Measurements from ENCODE around the gene CDK14. TPM values are rescaled to one million over a fixed set of nuclear protein-coding genes. Genes with fewer than 3 reads are reported as not detected.

Gene CDK14
- total and polyA plus RNA-seq, 2 of the 8 experiments (the other 6 are each of a cell fraction or from before 2014, with no cell fraction given), result 5.5 to 47.3 TPM

DNA sequence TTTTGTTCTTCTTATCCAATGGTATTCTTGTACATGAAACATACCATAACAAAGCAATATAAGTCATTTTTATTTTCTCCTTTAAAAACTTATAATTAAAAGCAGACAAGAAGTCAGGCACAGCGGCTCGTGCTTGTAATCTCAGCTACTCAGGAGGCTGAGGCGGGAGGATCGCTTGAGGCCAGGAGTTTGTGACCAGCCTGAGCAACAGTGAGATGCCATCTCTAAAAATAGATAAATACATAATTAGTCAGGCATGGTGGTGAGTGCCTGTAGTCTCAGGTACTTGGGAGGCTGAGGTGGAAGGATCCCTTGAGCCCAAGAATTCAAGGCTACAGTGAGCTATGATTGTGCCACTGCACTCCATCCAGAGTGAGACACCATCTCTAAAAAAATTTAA lies 473.0 kb downstream of the CDK14 start (continued):
- TF ChIP-seq, protein P1, sequence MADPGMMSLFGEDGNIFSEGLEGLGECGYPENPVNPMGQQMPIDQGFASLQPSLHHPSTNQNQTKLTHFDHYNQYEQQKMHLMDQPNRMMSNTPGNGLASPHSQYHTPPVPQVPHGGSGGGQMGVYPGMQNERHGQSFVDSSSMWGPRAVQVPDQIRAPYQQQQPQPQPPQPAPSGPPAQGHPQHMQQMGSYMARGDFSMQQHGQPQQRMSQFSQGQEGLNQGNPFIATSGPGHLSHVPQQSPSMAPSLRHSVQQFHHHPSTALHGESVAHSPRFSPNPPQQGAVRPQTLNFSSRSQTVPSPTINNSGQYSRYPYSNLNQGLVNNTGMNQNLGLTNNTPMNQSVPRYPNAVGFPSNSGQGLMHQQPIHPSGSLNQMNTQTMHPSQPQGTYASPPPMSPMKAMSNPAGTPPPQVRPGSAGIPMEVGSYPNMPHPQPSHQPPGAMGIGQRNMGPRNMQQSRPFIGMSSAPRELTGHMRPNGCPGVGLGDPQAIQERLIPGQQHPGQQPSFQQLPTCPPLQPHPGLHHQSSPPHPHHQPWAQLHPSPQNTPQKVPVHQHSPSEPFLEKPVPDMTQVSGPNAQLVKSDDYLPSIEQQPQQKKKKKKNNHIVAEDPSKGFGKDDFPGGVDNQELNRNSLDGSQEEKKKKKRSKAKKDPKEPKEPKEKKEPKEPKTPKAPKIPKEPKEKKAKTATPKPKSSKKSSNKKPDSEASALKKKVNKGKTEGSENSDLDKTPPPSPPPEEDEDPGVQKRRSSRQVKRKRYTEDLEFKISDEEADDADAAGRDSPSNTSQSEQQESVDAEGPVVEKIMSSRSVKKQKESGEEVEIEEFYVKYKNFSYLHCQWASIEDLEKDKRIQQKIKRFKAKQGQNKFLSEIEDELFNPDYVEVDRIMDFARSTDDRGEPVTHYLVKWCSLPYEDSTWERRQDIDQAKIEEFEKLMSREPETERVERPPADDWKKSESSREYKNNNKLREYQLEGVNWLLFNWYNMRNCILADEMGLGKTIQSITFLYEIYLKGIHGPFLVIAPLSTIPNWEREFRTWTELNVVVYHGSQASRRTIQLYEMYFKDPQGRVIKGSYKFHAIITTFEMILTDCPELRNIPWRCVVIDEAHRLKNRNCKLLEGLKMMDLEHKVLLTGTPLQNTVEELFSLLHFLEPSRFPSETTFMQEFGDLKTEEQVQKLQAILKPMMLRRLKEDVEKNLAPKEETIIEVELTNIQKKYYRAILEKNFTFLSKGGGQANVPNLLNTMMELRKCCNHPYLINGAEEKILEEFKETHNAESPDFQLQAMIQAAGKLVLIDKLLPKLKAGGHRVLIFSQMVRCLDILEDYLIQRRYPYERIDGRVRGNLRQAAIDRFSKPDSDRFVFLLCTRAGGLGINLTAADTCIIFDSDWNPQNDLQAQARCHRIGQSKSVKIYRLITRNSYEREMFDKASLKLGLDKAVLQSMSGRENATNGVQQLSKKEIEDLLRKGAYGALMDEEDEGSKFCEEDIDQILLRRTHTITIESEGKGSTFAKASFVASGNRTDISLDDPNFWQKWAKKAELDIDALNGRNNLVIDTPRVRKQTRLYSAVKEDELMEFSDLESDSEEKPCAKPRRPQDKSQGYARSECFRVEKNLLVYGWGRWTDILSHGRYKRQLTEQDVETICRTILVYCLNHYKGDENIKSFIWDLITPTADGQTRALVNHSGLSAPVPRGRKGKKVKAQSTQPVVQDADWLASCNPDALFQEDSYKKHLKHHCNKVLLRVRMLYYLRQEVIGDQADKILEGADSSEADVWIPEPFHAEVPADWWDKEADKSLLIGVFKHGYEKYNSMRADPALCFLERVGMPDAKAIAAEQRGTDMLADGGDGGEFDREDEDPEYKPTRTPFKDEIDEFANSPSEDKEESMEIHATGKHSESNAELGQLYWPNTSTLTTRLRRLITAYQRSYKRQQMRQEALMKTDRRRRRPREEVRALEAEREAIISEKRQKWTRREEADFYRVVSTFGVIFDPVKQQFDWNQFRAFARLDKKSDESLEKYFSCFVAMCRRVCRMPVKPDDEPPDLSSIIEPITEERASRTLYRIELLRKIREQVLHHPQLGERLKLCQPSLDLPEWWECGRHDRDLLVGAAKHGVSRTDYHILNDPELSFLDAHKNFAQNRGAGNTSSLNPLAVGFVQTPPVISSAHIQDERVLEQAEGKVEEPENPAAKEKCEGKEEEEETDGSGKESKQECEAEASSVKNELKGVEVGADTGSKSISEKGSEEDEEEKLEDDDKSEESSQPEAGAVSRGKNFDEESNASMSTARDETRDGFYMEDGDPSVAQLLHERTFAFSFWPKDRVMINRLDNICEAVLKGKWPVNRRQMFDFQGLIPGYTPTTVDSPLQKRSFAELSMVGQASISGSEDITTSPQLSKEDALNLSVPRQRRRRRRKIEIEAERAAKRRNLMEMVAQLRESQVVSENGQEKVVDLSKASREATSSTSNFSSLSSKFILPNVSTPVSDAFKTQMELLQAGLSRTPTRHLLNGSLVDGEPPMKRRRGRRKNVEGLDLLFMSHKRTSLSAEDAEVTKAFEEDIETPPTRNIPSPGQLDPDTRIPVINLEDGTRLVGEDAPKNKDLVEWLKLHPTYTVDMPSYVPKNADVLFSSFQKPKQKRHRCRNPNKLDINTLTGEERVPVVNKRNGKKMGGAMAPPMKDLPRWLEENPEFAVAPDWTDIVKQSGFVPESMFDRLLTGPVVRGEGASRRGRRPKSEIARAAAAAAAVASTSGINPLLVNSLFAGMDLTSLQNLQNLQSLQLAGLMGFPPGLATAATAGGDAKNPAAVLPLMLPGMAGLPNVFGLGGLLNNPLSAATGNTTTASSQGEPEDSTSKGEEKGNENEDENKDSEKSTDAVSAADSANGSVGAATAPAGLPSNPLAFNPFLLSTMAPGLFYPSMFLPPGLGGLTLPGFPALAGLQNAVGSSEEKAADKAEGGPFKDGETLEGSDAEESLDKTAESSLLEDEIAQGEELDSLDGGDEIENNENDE (IDR thresholded peaks at IDR 0.05; ENCODE audit: insufficient replicate concordance, low read length), result no peak
- TF ChIP-seq POLR2A (IDR thresholded peaks at IDR 0.05; ENCODE audit: control extremely low read depth in 1 of 2, low read depth in 2 of 2, low read length in 2 of 2), result no peak
- TF ChIP-seq BCL11A (IDR thresholded peaks at IDR 0.05; ENCODE audit: low read depth in 2 of 2, low read length in 2 of 2), result no peak
- TF ChIP-seq CHD1 (IDR thresholded peaks at IDR 0.05; ENCODE audit: low read depth, low read length), result no peak
- TF ChIP-seq RXRA (IDR thresholded peaks at IDR 0.05; ENCODE audit: insufficient read depth, low read depth, low read length), result no peak
- no peak for TF ChIP-seq ZNF274 (IDR thresholded peaks at IDR 0.05; ENCODE audit: borderline replicate concordance, extremely low read depth, low read length)
- no peak for TF ChIP-seq SRF (IDR thresholded peaks at IDR 0.05; ENCODE audit: low read depth, low read length)
- TF ChIP-seq KDM1A (IDR thresholded peaks at IDR 0.05; ENCODE audit: borderline replicate concordance, low read length), result no peak
- no peak for TF ChIP-seq NRF1 (IDR thresholded peaks at IDR 0.05; ENCODE audit: low read depth, low read length)
